Measurements from ENCODE around the gene TRIM52. TPM values are rescaled to one million over a fixed set of nuclear protein-coding genes. Genes with fewer than 3 reads are reported as not detected.

TRIM52 gene
- total and polyA plus RNA-seq, 2 of the 13 experiments (the other 11 are each of a cell fraction or from before 2014, with no cell fraction given) = 7.2 to 11.6 TPM

GRCh38 chr5:181255836-181256578 lies 4.9 kb downstream of the TRIM52 start:
- H4K20me1 ChIP-seq (ENCODE audit: insufficient read depth, low read length) = peaks cover 25% of the 10 kb centered on the region

More at GRCh38 chr5:181255836-181256578, 4.9 kb downstream of the TRIM52 start:
- CTCF ChIA-PET (ENCODE audit: low intra/inter-chr PET ratio, low total read pairs) = no interaction called here
- no peak for FAIRE-seq
- Histone ChIP-seq H3K4me3 (replicated peaks in 1 of 3; ENCODE audit: insufficient read depth in 1 of 3, low read depth in 2 of 3, low read length in 3 of 3) (no peak overlapping the region), H3K27ac (ENCODE audit: extremely low read length, insufficient read depth, low read length) (no peak overlapping the region), H3K9ac (ENCODE audit: insufficient read depth, low read depth, low read length) (no peak overlapping the region), H3K79me2 (ENCODE audit: insufficient read depth, low read length) (peaks cover 74% of the 10 kb centered on the region), H3K36me3 (replicated peaks in 1 of 2; ENCODE audit: control insufficient read depth in 1 of 2, insufficient read depth in 2 of 2, low read length in 2 of 2) (peaks cover 3 to 18% of the 10 kb centered on the region in 2 experiments; a peak in 3 of 5 replicates), H3K4me2 (ENCODE audit: low read depth, low read length) (no peak overlapping the region), H3K4me1 (ENCODE audit: insufficient read depth, low read length) (peaks cover 68% of the 10 kb centered on the region), H3K27me3 (ENCODE audit: control insufficient read depth in 1 of 2, insufficient read depth in 2 of 2, low read length in 2 of 2) (no peaks in the 10 kb centered on the region; a peak in 1 of 5 replicates), H2AFZ (ENCODE audit: low read length) (no peak overlapping the region), H3K9me3 (ENCODE audit: low read length) (no peaks in the 10 kb centered on the region)
- in situ Hi-C loops (cut with HindIII; ENCODE audit: extremely low pct_ligation_motif_present, low pct_unique_long_range_greater_than_20kb) (no loop called here), intact Hi-C loops (cut with micrococcal nuclease; ENCODE audit: unreplicated experiment) (no loop called here)
- TF ChIP-seq ZNF274 (CRISPR knock-in tag; IDR thresholded peaks at IDR 0.05) (no peak), ZBTB7A (CRISPR knock-in tag; IDR thresholded peaks at IDR 0.05) (no peak), ZBTB34 (CRISPR knock-in tag; IDR thresholded peaks at IDR 0.05) (no peak), ZNF121 (CRISPR knock-in tag; IDR thresholded peaks at IDR 0.05) (peak; percentile 83), TBL1XR1 (IDR thresholded peaks at IDR 0.05; ENCODE audit: borderline replicate concordance, low read length, partially characterized antibody) (no peak), PHF8 (CRISPR knock-in tag; IDR thresholded peaks at IDR 0.05) (no peak), RBFOX2 (IDR thresholded peaks at IDR 0.05; ENCODE audit: low read depth, low read length) (0 out of 2 replicates have a peak, but pooled peaks have one; percentile 17), SP4 (CRISPR knock-in tag; IDR thresholded peaks at IDR 0.05) (no peak), ZSCAN31 (CRISPR knock-in tag; IDR thresholded peaks at IDR 0.05; ENCODE audit: low read depth) (no peak), GLI4 (CRISPR knock-in tag; IDR thresholded peaks at IDR 0.05; ENCODE audit: borderline replicate concordance) (no peak), ZNF24 (IDR thresholded peaks at IDR 0.05) (no peak)
- TF ChIP-seq, protein P1, sequence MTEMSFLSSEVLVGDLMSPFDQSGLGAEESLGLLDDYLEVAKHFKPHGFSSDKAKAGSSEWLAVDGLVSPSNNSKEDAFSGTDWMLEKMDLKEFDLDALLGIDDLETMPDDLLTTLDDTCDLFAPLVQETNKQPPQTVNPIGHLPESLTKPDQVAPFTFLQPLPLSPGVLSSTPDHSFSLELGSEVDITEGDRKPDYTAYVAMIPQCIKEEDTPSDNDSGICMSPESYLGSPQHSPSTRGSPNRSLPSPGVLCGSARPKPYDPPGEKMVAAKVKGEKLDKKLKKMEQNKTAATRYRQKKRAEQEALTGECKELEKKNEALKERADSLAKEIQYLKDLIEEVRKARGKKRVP (CRISPR knock-in tag; IDR thresholded peaks at IDR 0.05) = no peak
- no peak for DNase-seq (ENCODE audit: low spot score)
- no peak for ATAC-seq
- POLR2A ChIA-PET = interaction anchor here (1.1 to 2.1 kb wide), 3 partner anchors 9 to 12 kb away, joined by 3 to 7 read pairs (median 5); partner anchors contain the start of gene RACK1
- 96% methylated on average over 7 of the region's 7 CpGs for WGBS (ENCODE audit: low lambda C conversion rate)
- TSS peak; percentile 5 for BruUV-seq (replicated peaks)

Measured in HepG2 (cell line).